MM.1S (cell line): ENCODE data around the gene DIAPH3.

Experiments
- DNase-seq: peaks from one replicate; pipeline ENCODE4 v3.0.0-alpha.2; 2015
- H2AFZ ChIP-seq: fragments of 300-600 bp; sonication (generic); 2 replicates; pipeline ENCODE4 v1.6.0; 2016; ENCODE audit warnings: antibody characterized with exemption, low read length
- H3F3A ChIP-seq: fragments of 300-600 bp; sonication (generic); 2 replicates; pipeline ENCODE4 v1.6.1; 2016; ENCODE audit warnings: mild to moderate bottlenecking, antibody characterized with exemption, low read length, moderate library complexity, mixed read lengths; ENCODE audit not compliant: insufficient read depth
- H3K27ac ChIP-seq: fragments of 300-600 bp; sonication (generic); 2 replicates; pipeline ENCODE4 v1.5.1; 2016; ENCODE audit warnings: mild to moderate bottlenecking, low read length
- H3K27me3 ChIP-seq: fragments of 300-600 bp; sonication (generic); replicated peaks from 2 replicates; pipeline ENCODE4 v1.6.0; 2016; ENCODE audit warnings: low read length; ENCODE audit not compliant: insufficient read depth
- H3K36me3 ChIP-seq: fragments of 300-600 bp; sonication (generic); replicated peaks from 2 replicates; pipeline ENCODE4 v1.6.1; 2016; ENCODE audit warnings: mild to moderate bottlenecking, low read length, mixed read lengths; ENCODE audit not compliant: insufficient read depth
- H3K4me1 ChIP-seq: fragments of 300-600 bp; sonication (generic); 2 replicates; pipeline ENCODE4 v1.6.1; 2016; ENCODE audit warnings: low read length, mixed read lengths
- H3K4me2 ChIP-seq: fragments of 300-600 bp; sonication (generic); 2 replicates; pipeline ENCODE4 v1.6.0; 2016; ENCODE audit warnings: low read depth, low read length
- H3K4me3 ChIP-seq: fragments of 300-600 bp; sonication (generic); 2 replicates; pipeline ENCODE4 v1.5.1; 2016; ENCODE audit warnings: low read length, mixed read lengths
- H3K79me2 ChIP-seq: fragments of 300-600 bp; sonication (generic); 2 replicates; pipeline ENCODE4 v1.6.1; 2016; ENCODE audit warnings: mixed run types, low read length, mixed read lengths
- H3K9ac ChIP-seq: fragments of 300-600 bp; sonication (generic); 2 replicates; pipeline ENCODE4 v1.6.1; 2016; ENCODE audit warnings: low read length, mixed read lengths
- H3K9me2 ChIP-seq: fragments of 300-600 bp; sonication (generic); replicated peaks from 2 replicates; pipeline ENCODE4 v1.6.1; 2016; ENCODE audit warnings: mild to moderate bottlenecking, low read length, mixed read lengths; ENCODE audit not compliant: insufficient read depth
- H3K9me3 ChIP-seq: fragments of 300-600 bp; sonication (generic); replicated peaks from 2 replicates; pipeline ENCODE4 v1.6.1; 2016; ENCODE audit warnings: mild to moderate bottlenecking, low read length, mixed read lengths; ENCODE audit not compliant: insufficient read depth
- H4K20me1 ChIP-seq: fragments of 300-600 bp; sonication (generic); 2 replicates; pipeline ENCODE4 v1.6.1; 2016; ENCODE audit warnings: mild to moderate bottlenecking, low read length, moderate library complexity, mixed read lengths; ENCODE audit not compliant: insufficient read depth
- EZH2 ChIP-seq: fragments of 300-600 bp; sonication (generic); optimal IDR thresholded peaks from 2 replicates; pipeline ENCODE3; 2017; ENCODE audit warnings: low read depth, mild to moderate bottlenecking, antibody characterized with exemption, low read length, mixed read lengths
- EZH2phosphoT487 ChIP-seq: fragments of 300-600 bp; sonication (generic); IDR thresholded peaks from 2 replicates; pipeline ENCODE4 v1.6.1; 2018; ENCODE audit warnings: antibody characterized with exemption, low read length
- TF ChIP-seq, protein P1 (sequence below): fragments of 300-600 bp; sonication (generic); IDR thresholded peaks from 2 replicates; pipeline ENCODE4 v1.5.1; 2016; ENCODE audit warnings: antibody characterized with exemption, low read length, mixed read lengths

The DIAPH3 gene

DNA sequence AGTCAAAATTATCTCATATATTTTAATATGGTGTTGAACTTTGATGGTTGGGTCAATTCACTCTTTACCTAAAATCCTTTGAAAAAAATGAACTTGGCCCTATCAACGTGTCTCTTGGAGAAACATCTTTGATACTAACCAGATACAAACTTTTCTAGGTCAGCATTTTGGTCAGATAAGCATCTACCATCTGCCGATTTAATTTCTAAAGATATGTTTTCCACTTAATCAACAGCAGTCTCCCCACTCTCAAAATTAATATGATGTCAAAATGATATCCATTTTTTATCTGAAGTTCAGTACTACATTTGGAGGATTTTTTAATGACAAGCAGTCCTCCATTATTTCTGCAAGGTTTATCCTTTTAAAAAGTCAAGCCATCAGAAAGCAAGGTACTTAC is 288.8 kb downstream of the DIAPH3 start:
- Histone ChIP-seq H3K36me3 (no peaks in the 10 kb centered on the region), H3K9me2 (no peaks in the 10 kb centered on the region), H3K27ac (no peak overlapping the region), H3K79me2 (no peaks in the 10 kb centered on the region), H2AFZ (no peak overlapping the region), H4K20me1 (no peaks in the 10 kb centered on the region), H3K4me2 (no peak overlapping the region), H3K9ac (no peak overlapping the region), H3K9me3 (no peaks in the 10 kb centered on the region), H3K27me3 (no peaks in the 10 kb centered on the region), H3K4me3 (no peak overlapping the region), H3F3A (no peaks in the 10 kb centered on the region), H3K4me1 (no peaks in the 10 kb centered on the region)
- TF ChIP-seq EZH2, result no peak
- TF ChIP-seq, protein P1, sequence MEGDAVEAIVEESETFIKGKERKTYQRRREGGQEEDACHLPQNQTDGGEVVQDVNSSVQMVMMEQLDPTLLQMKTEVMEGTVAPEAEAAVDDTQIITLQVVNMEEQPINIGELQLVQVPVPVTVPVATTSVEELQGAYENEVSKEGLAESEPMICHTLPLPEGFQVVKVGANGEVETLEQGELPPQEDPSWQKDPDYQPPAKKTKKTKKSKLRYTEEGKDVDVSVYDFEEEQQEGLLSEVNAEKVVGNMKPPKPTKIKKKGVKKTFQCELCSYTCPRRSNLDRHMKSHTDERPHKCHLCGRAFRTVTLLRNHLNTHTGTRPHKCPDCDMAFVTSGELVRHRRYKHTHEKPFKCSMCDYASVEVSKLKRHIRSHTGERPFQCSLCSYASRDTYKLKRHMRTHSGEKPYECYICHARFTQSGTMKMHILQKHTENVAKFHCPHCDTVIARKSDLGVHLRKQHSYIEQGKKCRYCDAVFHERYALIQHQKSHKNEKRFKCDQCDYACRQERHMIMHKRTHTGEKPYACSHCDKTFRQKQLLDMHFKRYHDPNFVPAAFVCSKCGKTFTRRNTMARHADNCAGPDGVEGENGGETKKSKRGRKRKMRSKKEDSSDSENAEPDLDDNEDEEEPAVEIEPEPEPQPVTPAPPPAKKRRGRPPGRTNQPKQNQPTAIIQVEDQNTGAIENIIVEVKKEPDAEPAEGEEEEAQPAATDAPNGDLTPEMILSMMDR, result no peak
- no peak for TF ChIP-seq EZH2phosphoT487
- no peak for DNase-seq

DNA sequence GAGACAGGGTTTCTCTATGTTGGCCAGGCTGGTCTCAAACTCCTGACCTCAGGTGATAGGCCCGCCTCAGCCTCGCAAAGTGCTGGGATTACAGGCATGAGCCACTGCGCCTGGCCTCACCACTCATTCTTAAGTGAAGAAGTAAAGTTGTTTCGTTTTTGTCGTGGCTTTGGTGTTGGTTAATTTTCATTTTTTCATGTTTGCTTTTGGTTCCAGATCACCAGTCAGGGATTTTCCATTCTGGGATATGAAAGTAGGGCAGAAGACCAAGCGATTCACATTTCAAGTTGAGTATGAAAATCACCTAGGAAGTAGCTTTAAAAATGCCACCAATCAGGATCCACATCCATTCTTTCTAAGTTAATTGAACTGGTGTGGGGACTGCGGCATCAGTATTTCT is 289.9 kb downstream of the DIAPH3 start:
- no peak for DNase-seq
- Histone ChIP-seq H3K9me2 (no peaks in the 10 kb centered on the region), H3K79me2 (no peaks in the 10 kb centered on the region), H3K9ac (no peak overlapping the region), H3K27ac (no peak overlapping the region), H4K20me1 (no peaks in the 10 kb centered on the region), H3K4me1 (no peaks in the 10 kb centered on the region), H3K36me3 (no peaks in the 10 kb centered on the region), H3K9me3 (no peaks in the 10 kb centered on the region), H3F3A (no peaks in the 10 kb centered on the region), H3K4me3 (no peak overlapping the region), H2AFZ (no peak overlapping the region), H3K27me3 (no peaks in the 10 kb centered on the region), H3K4me2 (no peak overlapping the region)
- TF ChIP-seq EZH2phosphoT487 (no peak), EZH2 (no peak)
- TF ChIP-seq, protein P1, result no peak

DNA sequence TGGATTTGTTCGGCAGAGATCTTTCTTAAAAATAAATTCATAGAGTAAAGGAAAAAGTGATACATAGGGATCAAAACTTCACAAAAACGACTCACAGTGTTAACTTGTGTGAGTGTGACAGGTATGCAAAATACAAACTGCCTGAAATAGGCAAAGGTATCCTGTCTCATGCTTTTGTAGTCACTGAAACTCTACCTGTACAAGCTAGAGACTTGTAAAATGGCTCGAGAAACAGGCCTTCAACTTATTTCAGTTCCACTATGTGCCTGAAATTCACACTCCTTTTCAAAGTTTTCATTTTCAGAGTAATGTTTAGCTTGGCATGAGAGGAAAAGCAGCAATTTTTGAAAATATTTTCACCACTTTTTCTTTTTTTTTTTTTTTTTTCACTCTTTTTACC is 290.4 kb downstream of the DIAPH3 start:
- no peaks in the 10 kb centered on the region for H3K36me3 ChIP-seq
- H3K9me2 ChIP-seq, result no peaks in the 10 kb centered on the region
- no peaks in the 10 kb centered on the region for H3K9me3 ChIP-seq
- no peak overlapping the region for H3K9ac ChIP-seq
- no peak overlapping the region for H2AFZ ChIP-seq
- H3K79me2 ChIP-seq, result no peaks in the 10 kb centered on the region
- H3K4me3 ChIP-seq, result no peak overlapping the region
- no peaks in the 10 kb centered on the region for H4K20me1 ChIP-seq
- H3K4me1 ChIP-seq, result no peaks in the 10 kb centered on the region
- no peak overlapping the region for H3K27ac ChIP-seq
- TF ChIP-seq EZH2phosphoT487 (no peak), EZH2 (no peak)
- TF ChIP-seq, protein P1, result no peak
- no peak overlapping the region for H3K4me2 ChIP-seq
- no peaks in the 10 kb centered on the region for H3K27me3 ChIP-seq
- DNase-seq, result no peak
- H3F3A ChIP-seq, result no peaks in the 10 kb centered on the region
